Esophagus squamous epithelium (tissue), 5 donors: ENCODE data around the gene HAUS7. TPM values are rescaled to one million over a fixed set of nuclear protein-coding genes. Genes with fewer than 3 reads are reported as not detected.

Experiments used
- DNase-seq: peaks from one replicate; lab custom pipeline; 2025; lab: John Stamatoyannopoulos, UW
- H3K27ac ChIP-seq, 4 donors: fragments of 200-600 bp; sonication (generic); one replicate each; pipeline ENCODE4 v1.5.1; 2016 to 2019; ENCODE audit warnings: mild to moderate bottlenecking in 1 of 4
- H3K27me3 ChIP-seq, 4 donors: fragments of 200-600 bp; sonication (generic); 1 replicate in 3 of 4; 2 replicates in 1 of 4; pipeline versions ENCODE4 v1.5.1 to v1.6.0; 2017 to 2021; ENCODE audit warnings: antibody characterized with exemption in 1 of 4
- H3K36me3 ChIP-seq, 3 donors: fragments of 200-600 bp; sonication (generic); one replicate each; pipeline ENCODE4 v1.5.1; 2016 to 2019
- H3K4me1 ChIP-seq, 3 donors: fragments of 200-600 bp; sonication (generic); one replicate each; pipeline ENCODE4 v1.5.1; 2017 to 2019
- H3K4me3 ChIP-seq, 4 donors: fragments of 200-600 bp; sonication (generic); 1 replicate in 3 of 4; 2 replicates in 1 of 4; pipeline ENCODE4 v1.5.1; 2016 to 2019; ENCODE audit warnings: mild to moderate bottlenecking in 2 of 4, moderate library complexity in 1 of 4
- H3K9me3 ChIP-seq, 3 donors: fragments of 200-600 bp; sonication (generic); one replicate each; pipeline ENCODE4 v1.5.1; 2016 to 2019
- POLR2A ChIP-seq, 4 donors: fragments of 450-650 bp; IDR thresholded peaks; one replicate each; pipeline ENCODE4 v1.6.1; 2017; ENCODE audit warnings: antibody characterized with exemption in 4 of 4, mild to moderate bottlenecking in 4 of 4, moderate library complexity in 3 of 4
- WGBS, 2 donors: methylation state at CpG; one replicate each; pipeline ENCODE4 v1.1.5; 2018; 5-methylcytosine and 5-hydroxymethylcytosine counted together
- intact Hi-C: fragments of 100-400 bp; cut with DNase I; formaldehyde crosslinking; loops from one replicate; pipeline ENCODE4 v1.15.0; 2022
- small RNA-seq, 4 donors: library from RNA; depleted of rRNA; stranded (forward); fragments of <200 nt; gene quantifications; one replicate each; pipeline ENCODE3, GENCODE V24; 2016
- total RNA-seq, 4 donors: library from RNA; depleted of rRNA; stranded (reverse); fragments of >200 nt; gene quantifications; one replicate each; pipeline ENCODE4 v1.1.0, GENCODE V29; 2016
- TF ChIP-seq, protein P1 (sequence below), 6 experiments: fragments of 450-650 bp in 4 of 6; fragments of 200-600 bp in 2 of 6; sonication (generic) in 2 of 6; IDR thresholded peaks; one replicate each; pipeline ENCODE4 v1.5.1; 2016 to 2019; ENCODE audit warnings: antibody characterized with exemption in 6 of 6, mild to moderate bottlenecking in 4 of 6, moderate library complexity in 4 of 6
- donor health status: DM: yes; HTN: yes; CAD: no.

Gene HAUS7
- total RNA-seq, 4 donors from 2014 or later: 8.8 to 21.0 (median 12.1) TPM

DNA sequence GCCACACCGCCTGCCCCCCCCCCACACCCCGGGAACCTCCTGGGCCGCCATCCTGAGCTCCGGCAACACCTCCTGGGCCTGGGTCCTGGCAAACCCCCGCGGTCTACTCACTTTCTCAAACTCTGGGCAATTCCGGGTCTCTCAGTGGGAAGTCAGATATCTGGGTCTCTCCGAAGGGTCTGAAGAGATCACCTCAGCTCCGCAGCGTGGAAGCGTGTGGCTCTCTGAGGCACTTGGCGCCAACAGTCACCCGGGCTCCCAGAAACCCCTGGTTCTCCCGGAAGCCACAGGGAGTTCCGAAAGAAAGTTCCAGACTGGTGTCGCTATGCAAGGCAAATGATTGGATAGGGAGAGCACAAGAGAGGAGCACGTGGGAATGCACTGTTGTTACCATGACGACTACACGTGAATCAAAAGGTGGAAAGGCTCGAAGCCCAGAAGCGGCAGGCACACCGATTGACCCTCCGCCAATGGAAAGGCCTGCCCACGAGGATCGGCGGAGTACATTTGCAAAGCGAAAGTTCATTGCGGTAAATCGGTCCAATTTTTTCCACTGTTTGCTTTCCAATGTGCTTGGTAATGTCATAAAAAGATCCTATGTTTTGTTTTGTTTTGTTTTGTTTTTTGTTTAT lies 69.1 kb downstream of the HAUS7 start, which contains the start of gene PNMA6E:
PNMA6E (minus strand) TSS at position 218 of the 632 bp plus-strand sequence. CDS start 2,501 bp downstream, outside the sequence.
- Histone ChIP-seq H3K4me3 (no peak within 1 kb of the TSS), H3K27ac (no peak within 1 kb of the TSS), H3K9me3 (no peaks in the 10 kb centered on the region), H3K4me1 (no peaks in the 10 kb centered on the region), H3K36me3 (no peaks in the 10 kb centered on the region), H3K27me3 (peaks cover 0 to 7% (median 0%) of the 10 kb centered on the region in 4 donors)
- 92% methylated on average over 8 to 22 of the region's 29 CpGs for WGBS, 2 donors
- DNase-seq: no peak
- TF ChIP-seq, protein P1, sequence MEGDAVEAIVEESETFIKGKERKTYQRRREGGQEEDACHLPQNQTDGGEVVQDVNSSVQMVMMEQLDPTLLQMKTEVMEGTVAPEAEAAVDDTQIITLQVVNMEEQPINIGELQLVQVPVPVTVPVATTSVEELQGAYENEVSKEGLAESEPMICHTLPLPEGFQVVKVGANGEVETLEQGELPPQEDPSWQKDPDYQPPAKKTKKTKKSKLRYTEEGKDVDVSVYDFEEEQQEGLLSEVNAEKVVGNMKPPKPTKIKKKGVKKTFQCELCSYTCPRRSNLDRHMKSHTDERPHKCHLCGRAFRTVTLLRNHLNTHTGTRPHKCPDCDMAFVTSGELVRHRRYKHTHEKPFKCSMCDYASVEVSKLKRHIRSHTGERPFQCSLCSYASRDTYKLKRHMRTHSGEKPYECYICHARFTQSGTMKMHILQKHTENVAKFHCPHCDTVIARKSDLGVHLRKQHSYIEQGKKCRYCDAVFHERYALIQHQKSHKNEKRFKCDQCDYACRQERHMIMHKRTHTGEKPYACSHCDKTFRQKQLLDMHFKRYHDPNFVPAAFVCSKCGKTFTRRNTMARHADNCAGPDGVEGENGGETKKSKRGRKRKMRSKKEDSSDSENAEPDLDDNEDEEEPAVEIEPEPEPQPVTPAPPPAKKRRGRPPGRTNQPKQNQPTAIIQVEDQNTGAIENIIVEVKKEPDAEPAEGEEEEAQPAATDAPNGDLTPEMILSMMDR (IDR thresholded peaks at IDR 0.05): no peak
- TF ChIP-seq POLR2A (IDR thresholded peaks at IDR 0.05): no peak
- intact Hi-C loops: no loop called here

DNA sequence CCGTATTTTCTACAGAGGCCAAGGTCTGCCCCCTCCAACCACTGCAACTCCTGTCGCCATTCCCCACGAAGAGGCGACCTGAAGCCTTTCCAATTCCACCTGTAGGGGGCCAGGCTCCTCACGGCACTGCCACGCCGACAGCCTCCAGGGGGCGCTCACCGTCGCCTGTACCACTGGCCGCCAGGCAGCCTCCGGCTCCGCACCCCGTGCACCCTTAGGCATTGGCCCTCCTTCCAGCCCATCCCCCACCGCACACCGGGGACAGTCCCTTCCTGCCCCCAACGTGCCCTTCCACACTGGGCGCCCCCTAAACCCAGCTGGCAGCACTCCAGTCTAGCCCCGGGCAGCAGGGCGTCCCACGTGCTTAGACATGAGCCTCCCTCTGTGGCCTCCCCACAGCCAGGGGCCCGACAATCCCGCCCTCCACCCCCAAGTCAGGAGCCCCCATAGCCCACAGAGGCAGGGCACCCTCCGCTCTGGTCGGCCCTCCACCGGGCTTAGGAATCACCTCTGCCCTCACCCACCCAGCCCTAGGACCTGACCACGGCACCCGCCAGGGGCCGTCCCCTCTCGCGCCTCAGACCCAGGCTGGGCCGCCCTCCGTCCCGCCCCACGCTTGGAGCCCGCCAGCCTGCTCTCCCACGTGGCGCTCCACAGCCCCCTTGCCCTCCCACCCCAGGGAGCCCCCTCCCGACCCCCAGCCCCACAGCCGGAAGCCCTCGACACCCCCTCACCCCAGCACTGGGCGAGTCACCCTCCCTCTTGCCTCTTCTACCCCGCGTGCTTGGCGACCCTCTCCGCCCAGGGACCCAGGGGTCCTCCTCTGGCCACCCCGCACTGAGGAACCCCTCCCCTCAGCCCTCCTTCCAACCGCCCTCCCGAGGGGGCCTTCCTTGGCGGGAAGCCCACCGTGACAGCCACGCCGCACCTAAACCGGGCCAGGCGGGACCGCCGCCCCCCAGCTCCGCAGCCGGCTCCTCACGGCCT lies 69.9 kb downstream of the HAUS7 start:
- no peak for TF ChIP-seq POLR2A (IDR thresholded peaks at IDR 0.05)
- TF ChIP-seq, protein P1 (IDR thresholded peaks at IDR 0.05): peak; percentile 30 to 69 (median 46)
- H3K27me3 ChIP-seq: peaks cover 0 to 11% (median 0%) of the 10 kb centered on the region in 4 donors
- no peaks in the 10 kb centered on the region for H3K9me3 ChIP-seq
- H3K27ac ChIP-seq: no peak overlapping the region
- H3K4me1 ChIP-seq: no peaks in the 10 kb centered on the region
- WGBS, 2 donors: 67 to 73% methylated on average over 3 to 30 of the region's 60 CpGs
- DNase-seq: no peak
- intact Hi-C loops: no loop called here
- no peak overlapping the region for H3K4me3 ChIP-seq
- no peaks in the 10 kb centered on the region for H3K36me3 ChIP-seq

DNA sequence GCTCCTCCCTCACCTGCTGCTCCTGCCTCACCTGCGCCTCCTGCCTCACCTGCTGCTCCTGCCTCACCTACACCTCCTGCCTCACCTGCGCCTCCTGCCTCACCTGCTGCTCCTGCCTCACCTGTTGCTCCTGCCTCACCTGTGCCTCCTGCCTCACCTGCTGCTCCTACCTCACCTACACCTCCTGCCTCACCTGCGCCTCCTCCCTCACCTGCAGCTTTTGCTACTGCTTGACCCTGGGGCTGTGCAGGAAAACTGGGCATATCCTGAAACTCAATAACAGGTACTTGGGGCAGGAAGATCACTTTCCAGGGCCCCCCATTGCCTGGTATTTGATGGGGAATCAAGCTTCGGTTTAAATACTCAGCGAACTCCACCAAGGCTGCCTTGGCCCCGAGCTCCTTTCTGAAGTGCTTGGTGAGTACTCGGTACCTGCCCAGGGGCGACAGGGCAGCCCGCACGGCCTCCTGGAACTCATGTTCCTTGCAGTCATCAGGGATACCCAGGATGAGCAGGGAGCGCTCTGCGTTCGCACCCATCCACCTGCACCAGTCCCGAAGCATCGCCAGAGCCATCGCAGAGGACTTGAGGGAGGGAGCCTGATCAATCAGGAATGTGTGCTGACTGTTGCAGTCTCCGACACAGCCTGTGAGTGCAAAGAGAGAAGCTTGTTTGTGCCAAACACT lies 72.0 kb downstream of the HAUS7 start:
- intact Hi-C loops: no loop called here
- Histone ChIP-seq H3K4me3 (no peak overlapping the region), H3K27ac (no peak overlapping the region), H3K4me1 (no peaks in the 10 kb centered on the region), H3K9me3 (no peaks in the 10 kb centered on the region), H3K27me3 (peaks cover 0 to 12% (median 0%) of the 10 kb centered on the region in 4 donors), H3K36me3 (no peaks in the 10 kb centered on the region)
- TF ChIP-seq POLR2A (IDR thresholded peaks at IDR 0.05): no peak
- TF ChIP-seq, protein P1 (IDR thresholded peaks at IDR 0.05): no peak
- no peak for DNase-seq
- WGBS, 2 donors: 80 to 86% methylated on average over 3 to 16 of the region's 17 CpGs

Small RNA genes within 50 kb of the gene (small RNA-seq; reads per million reads assigned to genes)
- gene RN7SL667P: 0 reads per million in 4 donors

Other genes starting within 250 kb of the HAUS7 start
- gene PNMA6F, start 148.8 kb downstream of the HAUS7 start, total RNA-seq: not detected
- 1 to 10 TPM; 1.5 to 6.5 (median 2.9) TPM for gene ZNF275, start 136.4 kb downstream of the HAUS7 start, total RNA-seq
- not detected for gene PNMA6E, start 69.2 kb downstream of the HAUS7 start, total RNA-seq
- gene ZFP92, start 59.1 kb downstream of the HAUS7 start, total RNA-seq: under 1 TPM; 0.11 to 0.97 (median 0.37) TPM
- 1 to 10 TPM; 1.4 to 6.6 (median 4.3) TPM for gene TREX2, start 24.5 kb downstream of the HAUS7 start, total RNA-seq
- gene BGN, start 24.4 kb upstream of the HAUS7 start, total RNA-seq: 10 to 100 TPM in 3 of 4 donors, 1 to 10 TPM in 1; 6.7 to 26.7 (median 15.7) TPM
- not detected for gene ATP2B3, start 47.1 kb upstream of the HAUS7 start, total RNA-seq
- 10 to 100 TPM; 18.0 to 32.2 (median 23.9) TPM for gene CCNQ, start 128.6 kb upstream of the HAUS7 start, total RNA-seq
- gene DUSP9, start 176.6 kb upstream of the HAUS7 start, total RNA-seq: 1 to 10 TPM in 2 of 4 donors, under 1 TPM in 2; 0.38 to 4.0 (median 1.3) TPM
- 1 to 10 TPM in 2 of 4 donors, under 1 TPM in 1, not detected in 1; 0.82 to 5.7 (median 1.5) TPM for gene PNCK, start 203.2 kb upstream of the HAUS7 start, total RNA-seq
- 10 to 100 TPM; 19.5 to 36.2 (median 25.4) TPM for gene SLC6A8, start 217.3 kb upstream of the HAUS7 start, total RNA-seq